HG03575 (cell line): ENCODE measurements around the gene MAP10.

ENCODE experiments used
- ATAC-seq: cut with Tn5 transposase; IDR thresholded peaks from one replicate; pipeline ENCODE4 v1.9.1; 2021; ENCODE audit not compliant: unreplicated experiment, insufficient number of reproducible peaks, low FRiP score; ENCODE audit errors: extremely low read depth

The MAP10 gene

DNA sequence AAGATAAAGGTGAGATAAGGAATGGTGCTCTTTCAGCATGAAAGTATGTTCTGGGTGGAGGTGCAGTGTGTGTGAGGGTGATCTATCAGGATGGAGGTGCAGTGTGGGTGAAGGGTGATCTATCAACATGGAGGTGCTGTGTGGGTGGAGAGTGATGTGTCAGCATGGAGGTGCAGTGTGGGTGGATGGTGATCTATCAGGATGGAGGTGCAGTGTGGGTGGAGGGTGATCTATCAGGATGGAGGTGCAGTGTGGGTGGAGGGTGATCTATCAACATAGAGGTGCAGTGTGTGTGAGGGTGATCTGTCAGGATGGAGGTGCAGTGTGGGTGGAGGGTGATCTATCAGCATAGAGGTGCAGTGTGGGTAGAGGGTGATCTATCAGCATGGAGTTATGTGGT is 12.3 kb upstream of the MAP10 start:
- no peak for ATAC-seq

DNA sequence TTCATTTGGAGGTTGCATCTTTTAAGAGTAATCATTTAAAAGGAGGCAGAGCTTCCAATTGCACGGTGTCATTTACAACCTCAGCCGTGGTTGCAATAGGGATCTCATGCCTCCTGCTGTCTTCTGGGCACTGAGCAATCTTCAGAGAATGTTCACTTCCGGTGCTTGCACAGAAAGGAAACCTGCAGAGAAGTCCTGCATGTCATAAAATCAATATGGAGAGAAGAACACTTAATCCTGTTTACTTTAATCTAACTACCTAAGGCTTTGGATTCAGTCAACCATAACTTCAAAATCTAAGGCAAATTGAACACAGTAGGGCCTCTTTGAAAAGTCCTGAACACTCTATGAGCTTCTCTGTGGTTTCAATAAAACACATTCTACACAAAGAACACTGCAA is 11.3 kb upstream of the MAP10 start:
- ATAC-seq: no peak

DNA sequence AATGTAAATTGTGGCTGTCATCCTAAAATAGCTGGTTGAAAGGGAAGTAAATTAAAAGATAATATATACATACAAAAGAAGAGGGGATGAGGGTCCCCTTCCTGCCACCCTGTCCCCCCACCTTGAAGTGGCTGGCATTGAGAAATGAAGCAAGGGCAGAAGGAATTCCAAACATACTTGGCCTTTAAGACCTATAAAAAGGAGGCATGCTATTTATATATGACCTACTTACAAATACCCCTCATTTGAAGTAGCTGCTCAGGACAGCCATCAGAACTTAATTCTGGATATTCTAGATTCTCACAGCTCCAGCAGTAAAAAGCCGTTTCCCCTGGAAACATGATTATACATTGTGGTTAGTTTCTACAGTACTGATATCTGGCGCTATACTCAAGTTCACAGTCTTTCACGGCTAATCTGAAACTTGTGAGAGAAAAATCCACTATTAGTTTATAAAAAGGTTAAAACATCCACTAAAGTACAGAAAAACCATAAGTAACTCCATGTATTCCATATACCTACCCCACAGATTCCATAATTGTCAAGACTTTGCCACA is 9.6 kb upstream of the MAP10 start:
- ATAC-seq: no peak

DNA sequence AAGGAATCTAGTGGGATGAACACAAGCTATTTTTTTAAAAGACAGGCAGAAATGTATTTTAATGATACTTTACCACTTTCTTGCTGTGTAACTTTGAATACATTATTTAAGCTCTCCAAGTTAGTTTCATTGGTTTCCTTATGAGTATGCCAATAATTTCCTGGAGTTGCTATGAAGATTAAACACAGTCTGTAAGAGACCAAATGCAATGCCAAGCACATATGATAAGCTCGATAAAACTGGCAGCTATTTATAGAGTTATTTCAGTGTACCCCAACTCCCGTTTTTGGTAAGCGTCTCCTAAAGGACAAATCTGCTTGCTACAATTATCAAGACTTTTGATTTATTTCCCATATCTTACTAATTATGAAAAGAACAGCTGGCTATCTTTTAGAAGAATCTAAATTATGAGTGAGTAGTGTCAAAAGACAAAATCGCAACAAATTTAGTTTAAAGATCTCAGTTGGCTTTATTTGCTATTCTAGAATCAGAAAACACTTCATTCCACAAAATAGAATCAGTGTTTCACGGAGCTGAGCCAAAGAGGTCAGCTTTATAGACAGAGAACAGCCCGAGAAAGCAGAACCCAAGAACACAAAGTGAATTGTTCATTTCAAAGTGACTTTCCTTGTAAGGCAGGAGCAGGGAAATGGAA is 7.2 kb upstream of the MAP10 start:
- no peak for ATAC-seq

DNA sequence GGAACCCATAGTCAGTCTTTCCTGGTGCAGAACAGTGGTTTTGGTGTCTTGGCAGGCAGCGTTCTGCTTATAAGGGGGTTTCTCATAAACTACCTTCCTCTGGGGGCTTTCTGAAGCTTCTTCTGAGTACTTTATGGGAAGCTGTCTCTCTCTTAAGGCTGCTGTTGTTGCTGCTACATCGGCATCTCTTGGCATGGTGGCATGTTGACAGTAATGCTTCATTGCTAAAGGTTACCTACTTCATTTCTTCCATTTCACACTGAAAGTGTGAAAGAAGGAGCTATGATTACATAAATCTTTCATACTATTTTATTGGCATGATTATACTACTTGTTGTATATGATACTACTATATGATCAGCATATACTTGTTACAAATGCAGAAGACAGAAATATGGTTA is 6.3 kb upstream of the MAP10 start:
- ATAC-seq: no peak

DNA sequence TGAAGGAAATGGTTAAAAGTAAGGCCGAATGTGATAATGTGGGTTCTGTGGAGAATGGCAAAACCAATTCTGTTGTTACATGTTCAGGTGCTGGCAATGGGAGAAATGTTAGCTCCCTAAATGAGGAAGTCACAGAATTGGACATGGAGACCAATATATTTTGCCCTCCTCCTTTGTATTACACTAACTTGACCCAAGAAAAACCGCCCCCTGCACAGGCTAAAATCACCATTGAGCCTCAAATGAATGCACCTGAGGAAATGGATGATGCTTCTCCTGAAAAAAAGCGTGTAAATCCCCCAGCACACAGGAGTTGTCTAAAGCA is 932 bp downstream of the MAP10 start:
- no peak for ATAC-seq

DNA sequence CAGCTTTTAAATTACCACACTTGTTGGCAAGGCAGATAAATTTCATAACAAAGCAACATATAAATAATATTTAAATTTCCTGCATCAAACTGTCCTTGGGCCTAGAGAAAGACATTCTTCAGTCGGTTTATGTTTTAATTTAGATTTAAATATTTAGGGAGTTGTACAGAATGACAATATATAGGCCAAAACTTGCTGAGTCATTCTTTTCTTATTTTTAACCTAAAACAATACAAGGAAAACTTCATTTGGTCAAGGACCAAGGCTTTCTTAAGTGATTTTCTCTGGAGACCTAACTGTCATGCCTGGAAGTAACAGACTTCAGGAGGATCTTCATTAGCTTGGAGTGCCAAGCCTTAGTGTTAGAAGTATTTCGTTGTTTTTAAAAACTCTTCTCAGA is 5.6 kb downstream of the MAP10 start:
- no peak for ATAC-seq

DNA sequence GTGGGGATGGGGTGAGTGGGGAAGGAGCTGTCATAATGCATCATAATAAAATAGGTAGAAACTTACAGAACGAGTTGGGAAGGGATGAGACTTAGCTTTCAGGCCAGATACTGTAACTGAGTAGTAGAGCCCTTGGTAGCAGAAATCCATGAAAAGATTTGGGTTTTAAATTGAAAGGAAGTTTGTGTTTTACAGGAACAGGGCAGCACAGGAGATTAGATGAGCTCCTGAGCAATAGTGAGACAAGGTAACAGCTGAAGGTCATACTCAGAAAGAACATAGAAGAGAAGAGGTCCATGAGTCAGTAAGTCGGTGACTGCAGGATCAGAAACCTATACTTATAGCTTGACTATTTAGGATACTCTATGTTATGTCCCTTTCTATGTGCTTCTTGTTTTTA is 7.3 kb downstream of the MAP10 start:
- no peak for ATAC-seq

DNA sequence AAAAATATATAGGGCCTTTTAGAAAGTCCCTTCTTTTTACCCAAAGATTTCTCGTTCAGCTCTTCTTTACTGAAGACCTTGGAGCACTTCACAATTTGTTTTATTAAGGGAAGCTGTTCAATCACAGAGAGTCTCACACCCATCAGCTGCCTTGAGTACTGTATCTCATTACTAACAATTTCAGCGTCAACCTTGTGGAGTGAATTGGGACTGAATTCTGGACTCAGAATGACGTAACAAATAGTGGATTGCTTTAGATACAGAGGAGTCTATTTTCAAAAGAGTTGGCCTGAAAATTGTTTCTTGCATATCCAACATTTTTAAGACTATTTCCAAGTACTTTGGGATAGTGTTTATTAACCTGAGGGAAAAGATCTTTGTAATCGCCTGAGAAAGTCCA is 7.9 kb downstream of the MAP10 start:
- no peak for ATAC-seq

DNA sequence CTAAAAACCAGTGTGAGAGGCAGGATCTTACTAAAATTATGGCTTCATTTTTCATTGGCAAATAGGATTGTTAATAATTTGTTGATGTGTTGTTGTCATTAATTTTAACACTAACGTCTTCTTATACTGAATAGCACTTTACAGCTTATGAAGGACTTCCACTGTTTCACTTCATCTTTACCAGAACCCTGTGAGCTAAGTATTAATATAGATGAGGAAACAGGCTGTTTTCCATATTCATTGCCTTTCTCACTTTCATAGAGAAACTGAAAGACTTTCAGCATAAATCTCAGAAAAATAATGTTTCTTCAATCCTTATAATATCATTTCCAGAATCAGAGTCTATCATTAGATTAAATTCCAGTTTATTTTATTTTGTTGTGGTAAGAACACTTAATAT is 8.5 kb downstream of the MAP10 start:
- ATAC-seq: no peak

DNA sequence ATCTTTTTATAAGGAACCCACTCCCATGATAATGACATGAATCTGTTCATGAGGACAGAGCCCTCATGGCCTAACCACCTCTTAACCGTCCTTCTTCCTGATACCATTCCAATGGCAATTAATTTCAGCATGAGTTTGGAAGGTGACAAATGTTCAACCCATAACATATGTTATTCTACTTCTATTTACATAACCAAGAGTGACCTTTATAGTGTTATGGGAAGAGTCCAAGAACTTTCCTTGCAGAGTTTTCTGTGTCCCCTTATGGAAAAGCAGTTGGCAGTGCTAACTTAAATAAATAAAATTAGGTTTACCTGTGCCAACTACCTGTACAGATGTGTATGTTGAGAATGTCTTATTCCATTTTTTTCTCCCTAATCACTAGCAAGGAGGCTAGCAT is 11.1 kb downstream of the MAP10 start:
- ATAC-seq: no peak

DNA sequence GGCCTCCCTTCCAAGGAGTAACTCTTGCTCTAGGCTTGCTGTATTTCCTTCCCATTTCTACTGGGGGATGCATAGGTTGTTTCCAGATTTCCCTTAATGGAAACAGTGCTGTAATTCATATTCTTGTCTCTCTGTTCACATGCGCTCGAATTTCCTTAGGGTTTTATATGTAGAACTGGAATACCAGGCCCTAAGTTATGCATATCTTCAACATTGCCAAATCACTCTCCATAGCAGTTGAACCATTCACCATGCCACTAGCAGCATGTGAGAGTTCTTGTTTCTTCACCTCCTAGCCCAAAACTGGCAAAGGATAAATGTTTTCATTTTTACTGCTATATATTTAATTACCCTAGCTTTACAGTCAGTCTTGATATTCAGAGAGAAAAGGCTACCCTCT is 12.8 kb downstream of the MAP10 start:
- no peak for ATAC-seq

DNA sequence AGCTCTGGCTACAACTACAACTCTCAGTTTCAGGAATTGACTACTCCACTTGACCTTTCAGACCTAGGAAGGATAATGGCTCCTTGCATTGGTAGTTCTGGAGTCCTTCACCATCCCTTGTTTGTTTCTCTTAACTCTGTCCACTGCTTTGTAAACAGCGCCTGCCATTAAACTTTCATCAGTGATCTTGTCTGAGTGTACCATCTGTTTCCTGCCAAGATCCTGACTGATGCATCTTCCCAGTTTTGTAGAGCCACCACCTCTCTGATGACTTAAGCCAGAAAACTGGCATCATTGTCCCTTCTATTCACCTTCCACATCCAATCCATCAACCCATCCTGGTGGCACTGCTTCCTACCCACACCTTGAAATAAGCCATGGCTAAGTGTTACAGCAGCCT is 15.2 kb downstream of the MAP10 start:
- ATAC-seq: no peak

DNA sequence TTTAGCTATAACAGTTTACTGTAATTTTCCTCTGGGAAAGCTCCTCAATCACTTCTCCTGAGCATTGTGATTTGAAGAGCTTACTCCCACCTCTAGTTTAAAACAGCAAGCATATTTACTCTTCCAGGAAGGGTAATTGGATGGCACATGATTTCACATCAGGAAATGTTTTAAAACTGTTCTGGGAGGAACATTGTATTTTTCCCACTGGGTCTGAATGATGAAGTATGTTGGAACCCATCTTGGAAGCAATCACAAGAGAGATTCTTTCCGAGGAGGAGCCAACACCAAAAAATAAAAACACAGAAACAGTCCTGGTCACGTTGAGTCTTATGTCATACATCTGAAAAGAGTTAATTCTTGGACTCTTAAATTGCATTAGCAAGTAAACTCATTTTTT is 17.3 kb downstream of the MAP10 start:
- no peak for ATAC-seq

DNA sequence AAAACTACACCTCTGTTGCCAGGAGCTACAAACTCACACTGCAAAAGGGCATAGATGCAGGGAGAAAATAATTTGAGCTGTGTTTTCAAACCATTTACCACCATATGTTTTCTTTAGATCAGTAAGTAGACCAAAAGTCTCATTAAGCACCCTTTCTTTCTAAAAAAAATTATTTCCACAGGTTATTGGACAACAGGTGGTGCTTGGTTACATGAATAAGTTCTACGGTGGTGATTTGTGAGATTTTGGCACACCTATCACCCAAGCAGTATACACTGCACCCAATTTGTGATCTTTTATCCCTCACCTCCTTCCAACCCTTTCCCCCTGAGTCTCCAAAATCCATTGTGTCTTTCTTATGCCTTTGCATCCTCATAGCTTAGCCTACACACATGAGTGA is 21.1 kb downstream of the MAP10 start:
- ATAC-seq: no peak

DNA sequence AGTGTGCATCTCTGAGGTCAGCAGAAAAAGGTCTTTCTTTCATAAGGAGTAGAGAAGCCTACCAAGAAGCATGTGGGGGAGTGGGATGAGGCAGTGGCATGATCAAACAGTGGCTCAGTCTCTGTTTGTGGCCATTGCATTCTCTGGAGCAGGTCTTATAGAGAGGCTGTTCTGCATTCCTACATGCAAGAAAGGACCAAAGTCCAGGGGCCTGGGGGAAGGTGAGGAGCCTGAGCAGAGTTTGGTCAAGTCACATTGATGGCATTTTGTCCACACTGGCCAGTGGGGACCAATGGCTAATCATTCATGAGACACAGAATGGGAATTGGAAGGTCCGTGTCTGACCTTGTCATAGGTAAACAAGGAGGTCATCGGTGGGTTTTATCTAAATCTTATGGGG is 25.4 kb downstream of the MAP10 start:
- no peak for ATAC-seq

DNA sequence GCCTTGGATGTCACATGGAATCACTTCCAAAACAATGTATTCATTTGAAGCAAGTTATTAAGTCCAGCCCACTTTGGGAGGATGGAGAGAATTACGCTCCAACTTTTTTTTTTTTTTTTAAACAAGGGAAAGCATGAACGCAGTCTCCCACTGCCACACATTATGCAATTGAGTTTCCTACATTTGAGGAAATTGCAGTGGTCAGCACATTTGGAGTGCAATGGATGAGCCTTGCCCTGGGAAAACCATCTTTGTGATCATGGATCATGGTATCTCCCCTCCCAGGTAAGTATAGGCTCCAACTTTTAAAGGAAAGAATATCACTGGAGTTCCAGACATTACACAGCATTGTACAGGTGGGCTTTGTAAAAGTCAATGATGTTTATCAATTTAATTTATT is 26.7 kb downstream of the MAP10 start:
- no peak for ATAC-seq

DNA sequence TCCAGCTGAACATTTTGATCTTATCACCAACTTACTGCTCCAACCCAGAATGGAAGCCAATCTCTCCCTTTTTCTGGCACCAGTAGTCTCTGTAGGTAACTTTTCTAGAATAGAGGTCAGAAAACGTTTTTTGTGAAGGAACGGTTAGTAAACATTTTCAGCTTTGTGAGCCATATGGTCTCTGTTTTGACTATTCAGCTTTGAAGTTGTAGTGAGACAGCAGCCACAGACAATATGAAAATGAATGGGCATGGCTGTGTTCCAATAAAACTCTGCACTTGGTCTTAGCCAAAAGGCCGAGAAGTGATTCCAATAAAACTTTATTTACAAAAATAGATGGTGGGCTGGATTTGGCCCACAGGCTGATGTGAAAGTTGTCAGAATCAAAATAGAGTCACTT is 28.9 kb downstream of the MAP10 start:
- no peak for ATAC-seq

DNA sequence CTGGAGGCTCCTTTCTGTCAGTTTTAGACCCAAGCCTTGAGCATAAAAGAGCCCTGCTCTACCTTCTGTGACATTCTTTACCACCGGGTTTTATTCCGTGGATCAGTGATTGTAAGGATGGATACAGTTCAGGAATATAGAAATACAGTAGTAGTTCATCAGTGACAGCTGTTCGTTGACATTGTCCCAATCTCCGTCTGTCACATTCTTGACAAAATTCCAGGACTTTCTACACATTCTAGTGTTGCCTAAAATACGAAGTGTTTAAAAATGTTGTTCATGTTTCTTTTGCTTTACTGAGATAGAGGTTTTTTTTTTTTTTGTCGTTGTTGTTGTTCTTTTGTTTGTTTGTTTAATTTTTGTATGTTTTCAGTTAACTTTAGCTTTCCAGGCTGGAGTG is 29.9 kb downstream of the MAP10 start:
- ATAC-seq: no peak

DNA sequence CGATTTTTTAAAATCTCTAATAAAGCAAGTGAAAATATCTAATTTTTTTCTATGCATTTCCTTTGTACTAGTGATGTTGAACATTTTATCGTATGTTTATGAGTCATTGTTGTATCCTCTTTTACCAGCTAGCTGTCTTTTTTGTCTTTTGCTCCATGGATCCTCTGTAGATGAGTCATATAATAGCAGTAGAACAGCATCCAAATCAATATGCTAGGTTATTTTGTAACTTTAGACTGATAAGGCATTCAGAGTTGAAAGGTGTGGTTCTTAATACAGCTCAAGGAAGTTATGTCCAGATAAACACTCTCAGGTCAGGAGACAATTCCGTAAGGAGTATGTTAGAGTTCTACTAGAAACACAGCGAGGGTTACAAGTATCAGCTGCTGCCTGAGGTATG is 31.9 kb downstream of the MAP10 start:
- no peak for ATAC-seq

DNA sequence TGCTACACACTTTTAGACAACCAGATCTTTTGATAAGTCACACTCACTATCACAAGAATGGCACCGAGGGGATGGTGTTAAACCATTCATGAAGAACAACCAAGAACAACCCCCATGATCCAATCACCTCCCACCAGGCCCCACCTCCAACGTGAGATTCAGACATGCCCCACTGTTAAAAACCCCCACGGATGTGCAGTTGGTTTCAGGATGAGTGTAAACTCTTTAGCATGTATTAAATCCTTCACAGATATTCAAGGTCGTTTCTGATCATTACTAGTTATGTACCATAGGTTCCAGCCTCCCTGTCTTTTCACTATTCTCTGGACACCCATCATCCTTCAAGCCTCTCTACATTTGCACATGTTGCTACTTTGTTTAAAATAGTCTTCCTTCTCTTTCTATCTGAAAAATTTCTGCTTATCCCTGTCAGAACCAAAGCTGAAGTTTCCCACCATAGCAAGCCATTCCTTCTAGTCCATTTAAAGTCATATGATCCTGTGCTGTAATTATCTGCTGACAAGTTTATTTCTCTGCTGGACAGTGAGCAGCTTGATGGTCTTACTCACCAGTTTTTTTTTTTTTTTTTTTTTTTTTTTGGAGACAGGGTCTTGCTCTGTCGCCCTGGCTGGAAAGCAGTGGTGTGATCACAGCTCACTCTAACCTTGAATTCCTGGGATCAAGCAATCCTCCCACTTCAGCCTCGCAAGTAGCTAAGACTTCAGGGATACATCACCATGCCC is 36.8 kb downstream of the MAP10 start:
- no peak for ATAC-seq
